CD14-positive monocyte (primary cell): ENCODE data around the gene GLP2R. TPM values are rescaled to one million over a fixed set of nuclear protein-coding genes. Genes with fewer than 3 reads are reported as not detected.
A peak's percentile ranks its signal among the peaks of the same experiment; 100 is the strongest.

Experiments
- DNase-seq, 3 donors: peaks; one replicate each; pipeline ENCODE4 v3.0.0-alpha.2; 2011 to 2022
- H2AFZ ChIP-seq: 2 replicates; pipeline ENCODE4 v1.6.0; 2012; ENCODE audit warnings: mild to moderate bottlenecking, low read depth, low read length, inconsistent platforms; ENCODE audit not compliant: insufficient read depth, poor library complexity, severe bottlenecking
- H3K27ac ChIP-seq, 2 donors: 1 replicate in 1 of 2; 2 replicates in 1 of 2; pipeline ENCODE4 v1.5.1; 2012 to 2013; ENCODE audit warnings: low read length in 2 of 2, control low read depth in 1 of 2, inconsistent platforms in 1 of 2, low read depth in 1 of 2, mild to moderate bottlenecking in 1 of 2
- H3K27me3 ChIP-seq, 2 donors: one replicate each; pipeline versions ENCODE4 v1.6.0 to v1.6.1; 2011 to 2013; ENCODE audit warnings: low read length in 2 of 2; ENCODE audit not compliant: control insufficient read depth in 2 of 2, insufficient read depth in 2 of 2
- H3K36me3 ChIP-seq, 2 donors: replicated peaks in 1 of 2; 1 replicate in 1 of 2; 2 replicates in 1 of 2; pipeline versions ENCODE4 v1.5.1 to v1.6.1; 2012 to 2013; ENCODE audit warnings: low read length in 2 of 2, control low read depth in 1 of 2, inconsistent platforms in 1 of 2, mild to moderate bottlenecking in 1 of 2; ENCODE audit not compliant: insufficient read depth in 2 of 2, control insufficient read depth in 1 of 2
- H3K4me1 ChIP-seq, 2 donors: 1 replicate in 1 of 2; 2 replicates in 1 of 2; pipeline versions ENCODE4 v1.5.1 to v1.6.1; 2012 to 2013; ENCODE audit warnings: low read length in 2 of 2, control low read depth in 1 of 2, inconsistent platforms in 1 of 2, mild to moderate bottlenecking in 1 of 2, moderate library complexity in 1 of 2; ENCODE audit not compliant: insufficient read depth in 2 of 2, control insufficient read depth in 1 of 2
- H3K4me2 ChIP-seq: replicated peaks from 2 replicates; pipeline ENCODE3; 2012; ENCODE audit warnings: low read length, moderate library complexity, mild to moderate bottlenecking; ENCODE audit not compliant: poor library complexity, severe bottlenecking; ENCODE audit errors: extremely low read depth
- H3K4me3 ChIP-seq, 3 experiments: fragments of 200-600 bp in 1 of 3; sonication (generic) in 1 of 3; replicated peaks in 1 of 3; 1 replicate in 2 of 3; 2 replicates in 1 of 3; pipeline ENCODE4 v1.5.1; 2011 to 2013; ENCODE audit warnings: low read length in 3 of 3, mild to moderate bottlenecking in 3 of 3, control low read depth in 2 of 3, low read depth in 2 of 3, inconsistent platforms in 1 of 3, moderate library complexity in 1 of 3
- H3K79me2 ChIP-seq: 2 replicates; pipeline ENCODE4 v1.6.0; 2012; ENCODE audit warnings: mild to moderate bottlenecking, control low read depth, inconsistent platforms, low read length, moderate library complexity; ENCODE audit not compliant: insufficient read depth
- H3K9ac ChIP-seq: 2 replicates; pipeline ENCODE4 v1.6.0; 2017; ENCODE audit warnings: low read length, mild to moderate bottlenecking; ENCODE audit not compliant: insufficient read depth, poor library complexity, severe bottlenecking
- H3K9me3 ChIP-seq, 2 donors: replicated peaks in 1 of 2; 1 replicate in 1 of 2; 2 replicates in 1 of 2; pipeline versions ENCODE4 v1.5.1 to v1.6.1; 2012 to 2013; ENCODE audit warnings: low read length in 2 of 2, control low read depth in 1 of 2; ENCODE audit not compliant: control insufficient read depth in 1 of 2, insufficient read depth in 1 of 2
- H4K20me1 ChIP-seq: 2 replicates; pipeline ENCODE4 v1.6.0; 2012; ENCODE audit warnings: mild to moderate bottlenecking, low read length, control low read depth, moderate library complexity; ENCODE audit not compliant: insufficient read depth
- H3K27ac Mint-ChIP-seq, 7 donors: one replicate each; pipeline ENCODE4 v1.8.0; 2020; ENCODE audit warnings: mild to moderate bottlenecking in 7 of 7, mixed read lengths in 7 of 7, moderate library complexity in 6 of 7, inconsistent platforms in 2 of 7
- H3K27me3 Mint-ChIP-seq, 3 donors: one replicate each; pipeline ENCODE4 v1.8.0; 2021 to 2022; ENCODE audit warnings: low read depth in 3 of 3, mild to moderate bottlenecking in 3 of 3, mixed read lengths in 3 of 3, moderate library complexity in 3 of 3, inconsistent platforms in 1 of 3
- H3K36me3 Mint-ChIP-seq, 2 donors: one replicate each; pipeline ENCODE4 v1.8.0; 2020; ENCODE audit warnings: mixed read lengths in 2 of 2, inconsistent platforms in 1 of 2, mild to moderate bottlenecking in 1 of 2
- H3K4me1 Mint-ChIP-seq: one replicate; pipeline ENCODE4 v1.8.0; 2020; ENCODE audit warnings: mild to moderate bottlenecking, mixed read lengths
- H3K4me3 Mint-ChIP-seq, 2 donors: one replicate each; pipeline ENCODE4 v1.8.0; 2020; ENCODE audit warnings: mild to moderate bottlenecking in 2 of 2, mixed read lengths in 2 of 2, moderate library complexity in 1 of 2
- H3K9me3 Mint-ChIP-seq, 7 donors: one replicate each; pipeline ENCODE4 v1.8.0; 2020 to 2022; ENCODE audit warnings: mixed read lengths in 7 of 7, mild to moderate bottlenecking in 6 of 7, moderate library complexity in 6 of 7, inconsistent platforms in 2 of 7
- WGBS: methylation state at CpG from one replicate; pipeline ENCODE4 v1.1.5; 2013; ENCODE audit warnings: missing lambda C conversion rate; ENCODE audit not compliant: insufficient coverage; 5-methylcytosine and 5-hydroxymethylcytosine counted together
- intact Hi-C, 2 donors: fragments of 100-400 bp; cut with micrococcal nuclease; formaldehyde crosslinking; loops; one replicate each; pipeline versions ENCODE4 v1.15.0 to v1.15.1; 2023
- polyA plus RNA-seq, 3 donors: library from polyadenylated mRNA; depleted of rRNA in 1 of 3; unstranded in 2 of 3; stranded (reverse) in 1 of 3; fragments of 300-500 nt in 2 of 3; fragments of >200 nt in 1 of 3; fragmentation: Illumina TruSeq in 2 of 3; gene quantifications; 1 replicate in 2 of 3; 2 replicates in 1 of 3; pipeline ENCODE4 v1.2.3, GENCODE V29; 2012 to 2021
- TF ChIP-seq, protein P1 (sequence below): fragments of 200-600 bp; IDR thresholded peaks from one replicate; pipeline ENCODE4 v1.8.0; 2022; ENCODE audit warnings: antibody characterized with exemption, mild to moderate bottlenecking

GLP2R gene
- polyA plus RNA-seq, 3 donors: not detected

DNA sequence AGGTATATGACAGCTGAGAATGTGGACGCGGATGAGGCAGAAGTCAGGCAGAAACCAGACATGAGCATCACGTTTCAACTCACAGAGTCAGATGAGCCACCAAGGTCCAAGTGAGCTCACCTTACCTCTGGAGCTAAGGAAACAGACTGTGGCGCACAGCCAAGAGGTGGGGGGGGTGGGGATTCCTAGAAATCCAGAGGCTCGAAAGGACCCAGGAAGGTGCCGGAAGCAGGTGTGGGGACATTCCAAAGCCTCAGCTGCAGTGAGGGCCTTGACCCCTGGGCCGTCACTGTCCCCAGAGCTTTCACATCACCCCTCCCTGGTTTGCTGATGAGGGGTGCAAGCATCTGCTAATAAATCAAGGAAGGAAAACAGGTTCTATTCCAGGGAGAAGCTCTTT lies 108.6 kb downstream of the GLP2R start:
- H3K27ac Mint-ChIP-seq: no peak overlapping the region
- H3K27me3 Mint-ChIP-seq: no peaks in the 10 kb centered on the region
- DNase-seq: no peak
- peaks cover 92 to 99% of the 10 kb centered on the region in 2 donors for H3K36me3 ChIP-seq
- H2AFZ ChIP-seq: no peak overlapping the region
- H4K20me1 ChIP-seq: peaks cover 70% of the 10 kb centered on the region
- no peaks in the 10 kb centered on the region for H3K4me1 ChIP-seq
- H3K36me3 Mint-ChIP-seq: peaks cover 79 to 96% of the 10 kb centered on the region in 2 donors
- no peak overlapping the region for H3K4me3 Mint-ChIP-seq
- H3K4me3 ChIP-seq: no peak overlapping the region
- peaks cover 4 to 14% (median 9%) of the 10 kb centered on the region in 7 donors for H3K9me3 Mint-ChIP-seq
- TF ChIP-seq, protein P1, sequence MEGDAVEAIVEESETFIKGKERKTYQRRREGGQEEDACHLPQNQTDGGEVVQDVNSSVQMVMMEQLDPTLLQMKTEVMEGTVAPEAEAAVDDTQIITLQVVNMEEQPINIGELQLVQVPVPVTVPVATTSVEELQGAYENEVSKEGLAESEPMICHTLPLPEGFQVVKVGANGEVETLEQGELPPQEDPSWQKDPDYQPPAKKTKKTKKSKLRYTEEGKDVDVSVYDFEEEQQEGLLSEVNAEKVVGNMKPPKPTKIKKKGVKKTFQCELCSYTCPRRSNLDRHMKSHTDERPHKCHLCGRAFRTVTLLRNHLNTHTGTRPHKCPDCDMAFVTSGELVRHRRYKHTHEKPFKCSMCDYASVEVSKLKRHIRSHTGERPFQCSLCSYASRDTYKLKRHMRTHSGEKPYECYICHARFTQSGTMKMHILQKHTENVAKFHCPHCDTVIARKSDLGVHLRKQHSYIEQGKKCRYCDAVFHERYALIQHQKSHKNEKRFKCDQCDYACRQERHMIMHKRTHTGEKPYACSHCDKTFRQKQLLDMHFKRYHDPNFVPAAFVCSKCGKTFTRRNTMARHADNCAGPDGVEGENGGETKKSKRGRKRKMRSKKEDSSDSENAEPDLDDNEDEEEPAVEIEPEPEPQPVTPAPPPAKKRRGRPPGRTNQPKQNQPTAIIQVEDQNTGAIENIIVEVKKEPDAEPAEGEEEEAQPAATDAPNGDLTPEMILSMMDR: no peak
- H3K9ac ChIP-seq: no peak overlapping the region
- H3K79me2 ChIP-seq: no peaks in the 10 kb centered on the region
- H3K27me3 ChIP-seq: no peaks in the 10 kb centered on the region
- intact Hi-C loops: no loop called here
- H3K4me1 Mint-ChIP-seq: no peaks in the 10 kb centered on the region
- peaks cover 7 to 9% of the 10 kb centered on the region in 2 donors for H3K9me3 ChIP-seq
- no peak overlapping the region for H3K27ac ChIP-seq
- WGBS: 96% methylated on average over 4 of the region's 7 CpGs
- no peak overlapping the region for H3K4me2 ChIP-seq

DNA sequence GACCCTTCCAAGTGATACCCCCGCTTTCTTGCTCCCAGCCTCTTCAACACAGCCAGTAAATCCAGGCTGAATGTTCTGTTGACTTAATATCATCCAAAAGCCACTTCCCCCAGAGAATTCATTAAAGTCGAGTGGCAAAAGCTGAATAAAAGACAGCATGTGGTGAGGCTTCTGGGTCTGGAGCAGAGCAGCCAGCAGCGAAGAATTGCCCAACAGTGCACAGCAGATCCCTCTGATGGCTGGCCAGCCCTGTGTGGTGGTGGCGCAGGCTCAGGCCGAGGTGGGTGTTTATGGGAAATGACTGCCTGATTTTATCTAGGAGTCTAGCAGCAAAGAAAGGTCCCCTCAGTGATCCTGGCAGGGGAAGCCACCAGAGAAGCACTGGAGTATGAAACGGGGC lies 109.7 kb downstream of the GLP2R start:
- intact Hi-C loops: no loop called here

More for the DNA sequence above, 109.7 kb downstream of the GLP2R start:
- H3K4me3 Mint-ChIP-seq: no peak overlapping the region
- H3K9ac ChIP-seq: no peak overlapping the region
- H3K4me3 ChIP-seq: no peak overlapping the region
- peaks cover 11 to 17% of the 10 kb centered on the region in 2 donors for H3K9me3 ChIP-seq
- 80% methylated on average over 5 of the region's 6 CpGs for WGBS
- peaks cover 93 to 100% of the 10 kb centered on the region in 2 donors for H3K36me3 ChIP-seq
- no peak overlapping the region for H3K27ac ChIP-seq
- H3K27me3 Mint-ChIP-seq: no peaks in the 10 kb centered on the region
- H4K20me1 ChIP-seq: peaks cover 80% of the 10 kb centered on the region
- H3K4me1 ChIP-seq: no peaks in the 10 kb centered on the region
- H3K79me2 ChIP-seq: no peaks in the 10 kb centered on the region
- no peak overlapping the region for H3K4me2 ChIP-seq
- no peak overlapping the region for H2AFZ ChIP-seq
- H3K27me3 ChIP-seq: no peaks in the 10 kb centered on the region
- peak overlapping the region in 2 of 7 donors; percentile 7 to 52 for H3K27ac Mint-ChIP-seq
- peaks cover 12 to 23% (median 19%) of the 10 kb centered on the region in 7 donors for H3K9me3 Mint-ChIP-seq
- peaks cover 82 to 98% of the 10 kb centered on the region in 2 donors for H3K36me3 Mint-ChIP-seq
- TF ChIP-seq, protein P1: no peak
- DNase-seq: no peak
- no peaks in the 10 kb centered on the region for H3K4me1 Mint-ChIP-seq
